ENCODE data around the gene ADTRP.

GRCh38 chr6:11778648-11779328, at the start of gene ADTRP:
- no peak for TF ChIP-seq CTCF (conservative IDR thresholded peaks at IDR 0.05)
- TF ChIP-seq ZFX (IDR thresholded peaks at IDR 0.05) = no peak
